Activated CD8-positive, alpha-beta memory T cell treated with anti-CD3 and anti-CD28 coated beads, Interleukin-2, amount 50 U/mL, for 48 hours (primary cell): ENCODE measurements around the gene NLRP14.

ENCODE experiments used
- DNase-seq: peaks from one replicate; pipeline ENCODE4 v3.0.0-alpha.2; 2020

The NLRP14 gene

GRCh38 chr11:7020183-7020917 is at the start of gene NLRP14, which contains the start of gene ZNF214:
Gene NLRP14, plus strand, starts transcription at chr11:7020479. Its CDS starts 18,108 bp downstream, at chr11:7038587.
Gene ZNF214, minus strand, starts transcription at chr11:7020346. Its CDS starts 17,511 bp downstream, at chr11:7002835.
- DNase-seq: no peak

GRCh38 chr11:6979365-6979764 is 40.9 kb upstream of the NLRP14 start:
- no peak for DNase-seq

- DNase-seq: no peak
Observed at GRCh38 chr11:6986487-6986886, 33.8 kb upstream of the NLRP14 start.

- no peak for DNase-seq
Observed at GRCh38 chr11:6988506-6988905, 31.8 kb upstream of the NLRP14 start.

- no peak for DNase-seq
Observed at GRCh38 chr11:6991227-6991626, 29.1 kb upstream of the NLRP14 start.

- DNase-seq: no peak
Observed at GRCh38 chr11:6992026-6992425, 28.3 kb upstream of the NLRP14 start.

GRCh38 chr11:6992457-6993417 is 27.5 kb upstream of the NLRP14 start:
- no peak for DNase-seq

- no peak for DNase-seq
Observed at GRCh38 chr11:6995703-6996102, 24.6 kb upstream of the NLRP14 start.

GRCh38 chr11:7004482-7004881 is 15.8 kb upstream of the NLRP14 start:
- no peak for DNase-seq

GRCh38 chr11:7014118-7014517 is 6.2 kb upstream of the NLRP14 start:
- no peak for DNase-seq

GRCh38 chr11:7016011-7016410 is 4.3 kb upstream of the NLRP14 start:
- DNase-seq: no peak

- DNase-seq: no peak
Observed at GRCh38 chr11:7019500-7020182, 638 bp upstream of the NLRP14 start.

- no peak for DNase-seq
Observed at GRCh38 chr11:7021318-7021717, 1.0 kb downstream of the NLRP14 start.

- no peak for DNase-seq
Observed at GRCh38 chr11:7028141-7028540, 7.9 kb downstream of the NLRP14 start.

- DNase-seq: no peak
Observed at GRCh38 chr11:7030836-7031235, 10.6 kb downstream of the NLRP14 start.

GRCh38 chr11:7031471-7031871 is 11.2 kb downstream of the NLRP14 start:
- DNase-seq: no peak

GRCh38 chr11:7032692-7033091 is 12.4 kb downstream of the NLRP14 start:
- no peak for DNase-seq

- no peak for DNase-seq
Observed at GRCh38 chr11:7034019-7034418, 13.7 kb downstream of the NLRP14 start.

GRCh38 chr11:7046474-7047175 is 26.3 kb downstream of the NLRP14 start:
- DNase-seq: no peak

GRCh38 chr11:7050191-7050590 is 29.9 kb downstream of the NLRP14 start:
- no peak for DNase-seq

- DNase-seq: no peak
Observed at GRCh38 chr11:7056828-7057513, 36.7 kb downstream of the NLRP14 start.

GRCh38 chr11:7057641-7058040 is 37.4 kb downstream of the NLRP14 start:
- DNase-seq: no peak
